Hematopoietic multipotent progenitor cell treated with erythropoietin and hydrocortisone succinate and interleukin-3 and kit ligand, for 17 days (in vitro differentiated cells): Measurements from ENCODE around the gene ATP6V1C2.

Experiments used
- DNase-seq: peaks from one replicate; pipeline ENCODE4 v3.0.0-alpha.2; 2015; ENCODE audit warnings: low spot score

ATP6V1C2 gene

GRCh38 chr2:10721396-10722251, at the start of gene ATP6V1C2:
TSS of gene ATP6V1C2 (plus strand) at chr2:10721630. CDS start at chr2:10722850, 1,220 bp downstream.
- no peak for DNase-seq

GRCh38 chr2:10675131-10675530, 46.3 kb upstream of the ATP6V1C2 start:
- DNase-seq, result no peak

- DNase-seq, result no peak
These were observed 43.2 kb upstream of the ATP6V1C2 start for GRCh38 chr2:10678225-10678624.

- DNase-seq, result no peak
These were observed 41.2 kb upstream of the ATP6V1C2 start for GRCh38 chr2:10680214-10680613.

- DNase-seq, result no peak
These were observed 40.5 kb upstream of the ATP6V1C2 start for GRCh38 chr2:10680957-10681356.

- no peak for DNase-seq
These were observed 35.2 kb upstream of the ATP6V1C2 start for GRCh38 chr2:10686176-10686730.

GRCh38 chr2:10688921-10689807, 32.3 kb upstream of the ATP6V1C2 start:
- no peak for DNase-seq

- no peak for DNase-seq
These were observed 29.9 kb upstream of the ATP6V1C2 start for GRCh38 chr2:10691521-10691920.

- no peak for DNase-seq
These were observed 21.2 kb upstream of the ATP6V1C2 start for GRCh38 chr2:10700078-10700803.

- DNase-seq, result no peak
These were observed 17.3 kb upstream of the ATP6V1C2 start for GRCh38 chr2:10704034-10704594.

- no peak for DNase-seq
These were observed 15.4 kb upstream of the ATP6V1C2 start for GRCh38 chr2:10706033-10706432.

GRCh38 chr2:10707831-10708230, 13.6 kb upstream of the ATP6V1C2 start:
- DNase-seq, result no peak

GRCh38 chr2:10709290-10709939, 12.0 kb upstream of the ATP6V1C2 start:
- DNase-seq, result no peak

GRCh38 chr2:10712185-10712809, 9.1 kb upstream of the ATP6V1C2 start:
- DNase-seq, result no peak

GRCh38 chr2:10716581-10716980, 4.8 kb upstream of the ATP6V1C2 start:
- DNase-seq, result no peak

GRCh38 chr2:10717628-10718027, 3.8 kb upstream of the ATP6V1C2 start:
- no peak for DNase-seq

GRCh38 chr2:10720306-10720705, 1.1 kb upstream of the ATP6V1C2 start:
- no peak for DNase-seq

- no peak for DNase-seq
These were observed 459 bp upstream of the ATP6V1C2 start for GRCh38 chr2:10720947-10721395.

- DNase-seq, result no peak
These were observed 909 bp downstream of the ATP6V1C2 start for GRCh38 chr2:10722252-10722825.

- DNase-seq, result no peak
These were observed 11.6 kb downstream of the ATP6V1C2 start for GRCh38 chr2:10732924-10733565.
